Memory B cell (primary cell): ENCODE data around the gene EFTUD2.
A peak's percentile ranks its signal among the peaks of the same experiment; 100 is the strongest.

Source experiments
- ATAC-seq: fragments of 150-1000 bp; cut with Tn5 transposase; 2 replicates; pipeline ENCODE4 v1.10.0; 2021; ENCODE audit warnings: low read depth, mild to moderate bottlenecking, moderate library complexity
- DNase-seq, 2 donors: peaks; one replicate each; pipeline ENCODE4 v3.0.0; 2022; ENCODE audit warnings: low spot score in 2 of 2
- H3K27ac Mint-ChIP-seq: one replicate; pipeline ENCODE4 v1.8.0; 2022; ENCODE audit warnings: mild to moderate bottlenecking, moderate library complexity, mixed read lengths
- H3K27me3 Mint-ChIP-seq: one replicate; pipeline ENCODE4 v1.8.0; 2022; ENCODE audit warnings: mixed read lengths
- H3K36me3 Mint-ChIP-seq: one replicate; pipeline ENCODE4 v1.8.0; 2022; ENCODE audit warnings: mild to moderate bottlenecking, mixed read lengths
- H3K4me1 Mint-ChIP-seq: one replicate; pipeline ENCODE4 v1.8.0; 2022; ENCODE audit warnings: mixed read lengths
- H3K4me3 Mint-ChIP-seq: one replicate; pipeline ENCODE4 v1.8.0; 2022; ENCODE audit warnings: mild to moderate bottlenecking, moderate library complexity, mixed read lengths
- H3K9me3 Mint-ChIP-seq: one replicate; pipeline ENCODE4 v1.8.0; 2022; ENCODE audit warnings: mixed read lengths

The EFTUD2 gene

GRCh38 chr17:44919885-44920564 is 20.8 kb upstream of the EFTUD2 start:
- ATAC-seq (peak; percentile 91), DNase-seq (peak; percentile 53 to 59)
- H3K27me3 Mint-ChIP-seq = peaks cover 10% of the 10 kb centered on the region
- peak overlapping the region; percentile 4 for H3K4me3 Mint-ChIP-seq
- H3K9me3 Mint-ChIP-seq = no peaks in the 10 kb centered on the region
- no peak overlapping the region for H3K27ac Mint-ChIP-seq
- H3K36me3 Mint-ChIP-seq = no peaks in the 10 kb centered on the region
- H3K4me1 Mint-ChIP-seq = peaks cover 15% of the 10 kb centered on the region

DNA sequence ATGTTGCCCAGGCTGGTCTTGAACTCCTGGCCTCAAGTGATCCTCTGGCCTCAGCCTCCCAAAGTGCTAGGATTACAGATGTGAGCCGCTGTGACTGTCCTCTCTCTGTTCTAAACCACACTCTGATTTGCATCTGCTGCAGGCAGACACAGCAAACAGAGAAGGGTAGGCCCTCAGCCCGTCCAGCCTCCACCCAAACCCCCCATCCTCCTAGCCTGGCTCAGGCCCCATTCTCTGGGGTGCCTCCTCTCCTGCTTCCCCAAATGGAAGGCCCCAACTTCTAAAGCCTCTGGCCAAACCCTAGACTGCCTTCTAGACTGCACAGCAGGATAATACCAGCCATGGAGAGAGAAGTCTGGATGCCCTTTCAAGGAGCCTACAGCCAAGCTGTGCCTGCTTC is 20.2 kb upstream of the EFTUD2 start:
- peaks cover 15% of the 10 kb centered on the region for H3K4me1 Mint-ChIP-seq
- H3K27me3 Mint-ChIP-seq = peaks cover 12% of the 10 kb centered on the region
- H3K36me3 Mint-ChIP-seq = no peaks in the 10 kb centered on the region
- ATAC-seq (no peak), DNase-seq (no peak)
- H3K27ac Mint-ChIP-seq = no peak overlapping the region
- H3K4me3 Mint-ChIP-seq = no peak overlapping the region
- H3K9me3 Mint-ChIP-seq = no peaks in the 10 kb centered on the region

DNA sequence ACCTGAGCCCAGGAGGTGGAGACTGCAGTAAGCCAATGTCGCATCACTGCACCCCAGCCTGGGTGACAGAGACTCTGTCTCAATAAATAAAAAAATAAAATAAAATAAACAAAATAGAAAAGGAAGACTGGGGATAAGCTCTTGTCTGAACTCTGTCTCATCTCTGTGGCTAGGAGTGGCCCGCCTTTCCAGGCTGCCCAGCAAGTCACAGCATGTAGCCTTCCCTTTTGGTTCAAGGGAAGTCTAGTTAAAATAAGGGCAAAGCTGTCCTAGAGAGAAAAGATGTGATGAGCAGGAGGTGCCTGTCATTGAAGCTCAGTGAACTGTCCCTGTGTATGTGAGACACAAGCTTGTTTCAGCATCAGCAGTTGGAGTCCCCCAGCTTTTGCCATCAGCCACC is 18.8 kb upstream of the EFTUD2 start:
- Mint-ChIP-seq H3K36me3 (no peaks in the 10 kb centered on the region), H3K4me1 (peaks cover 19% of the 10 kb centered on the region), H3K4me3 (no peak overlapping the region), H3K27ac (no peak overlapping the region), H3K9me3 (no peaks in the 10 kb centered on the region), H3K27me3 (peaks cover 18% of the 10 kb centered on the region)
- DNase-seq (no peak), ATAC-seq (no peak)

- Mint-ChIP-seq H3K27ac (no peak overlapping the region), H3K36me3 (no peaks in the 10 kb centered on the region), H3K4me3 (no peak overlapping the region), H3K4me1 (peaks cover 19% of the 10 kb centered on the region), H3K9me3 (no peaks in the 10 kb centered on the region), H3K27me3 (peaks cover 17% of the 10 kb centered on the region)
- DNase-seq = no peak
- no peak for ATAC-seq
Observed at GRCh38 chr17:44917456-44917855, 18.2 kb upstream of the EFTUD2 start.

DNA sequence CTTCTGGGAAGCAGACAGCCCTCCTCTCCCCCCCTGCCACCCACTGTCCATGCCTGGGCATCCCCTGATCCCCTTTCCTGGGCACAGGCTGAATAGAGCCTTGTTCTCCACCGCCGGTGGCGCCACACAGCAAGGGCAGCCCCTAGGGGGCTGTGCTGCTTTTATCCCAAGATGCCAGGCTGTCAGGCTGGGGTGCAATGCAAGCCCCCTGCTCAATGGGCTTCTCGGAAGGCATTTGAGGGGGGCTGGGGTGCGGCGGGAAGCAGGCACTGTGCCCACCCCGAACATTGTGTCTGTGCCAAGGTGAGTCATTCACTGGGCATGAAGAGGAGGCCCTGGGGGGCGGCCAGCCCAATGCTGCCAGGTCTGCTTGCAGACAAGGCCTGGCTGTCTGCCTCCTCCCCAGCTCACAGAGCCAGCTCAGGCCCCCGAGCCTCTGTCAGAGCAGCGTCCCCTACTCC is 17.6 kb upstream of the EFTUD2 start:
- no peaks in the 10 kb centered on the region for H3K36me3 Mint-ChIP-seq

DNA sequence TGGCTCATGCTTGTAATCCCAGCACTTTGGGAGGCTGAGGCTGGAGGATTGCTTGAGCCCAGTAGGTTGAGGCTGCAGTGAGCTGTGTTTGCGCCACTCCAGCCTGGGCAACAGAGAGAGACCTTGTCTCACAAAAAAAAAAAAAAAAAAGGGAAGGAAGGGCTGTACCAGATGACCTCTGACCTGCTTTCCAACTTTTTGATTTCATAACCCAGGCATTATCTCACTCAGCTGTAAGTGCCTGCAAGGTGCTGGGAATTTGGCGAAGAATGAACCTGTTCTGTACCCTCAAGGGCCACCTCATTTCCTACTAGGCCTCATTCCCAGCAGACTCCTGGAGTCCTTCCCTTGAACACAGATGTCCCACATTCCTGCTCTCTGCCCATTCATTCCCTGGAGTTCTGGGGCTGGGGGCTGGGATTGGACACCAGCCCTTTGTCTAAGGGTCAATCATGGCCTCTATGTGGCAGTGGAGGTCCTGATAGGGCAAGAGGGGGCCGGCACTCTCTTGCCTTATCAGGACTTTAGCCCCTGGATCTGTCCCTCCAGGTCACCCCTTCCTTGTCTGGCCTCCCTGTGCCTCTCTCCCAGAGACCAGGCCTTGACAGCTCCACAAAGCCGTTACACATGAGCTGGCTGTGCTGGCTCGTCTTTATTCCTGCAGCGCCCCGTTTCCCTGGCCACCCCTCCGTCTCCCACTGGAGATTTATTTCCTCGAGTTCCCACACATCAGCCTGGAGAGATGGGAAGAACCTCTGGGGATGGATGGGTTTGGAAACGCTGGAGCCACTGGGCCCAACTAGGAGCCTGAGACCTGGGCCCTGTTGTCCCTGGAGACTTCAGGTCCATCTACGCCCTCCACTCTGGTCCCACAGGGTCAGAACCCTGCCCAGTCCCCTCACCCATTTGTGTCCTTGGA is 16.9 kb upstream of the EFTUD2 start:
- DNase-seq = no peak
- peaks cover 15% of the 10 kb centered on the region for H3K4me1 Mint-ChIP-seq
- H3K4me3 Mint-ChIP-seq = no peak overlapping the region
- H3K27me3 Mint-ChIP-seq = peaks cover 14% of the 10 kb centered on the region
- no peak overlapping the region for H3K27ac Mint-ChIP-seq
- no peaks in the 10 kb centered on the region for H3K9me3 Mint-ChIP-seq
- ATAC-seq = no peak
- no peaks in the 10 kb centered on the region for H3K36me3 Mint-ChIP-seq

More for the DNA sequence above, 17.6 kb upstream of the EFTUD2 start:
- H3K4me1 Mint-ChIP-seq = peaks cover 19% of the 10 kb centered on the region
- peaks cover 18% of the 10 kb centered on the region for H3K27me3 Mint-ChIP-seq
- no peak overlapping the region for H3K27ac Mint-ChIP-seq
- H3K4me3 Mint-ChIP-seq = no peak overlapping the region
- DNase-seq (no peak), ATAC-seq (no peak)
- H3K9me3 Mint-ChIP-seq = no peaks in the 10 kb centered on the region

GRCh38 chr17:44915321-44915726 is 16.1 kb upstream of the EFTUD2 start, which contains the start of gene GFAP:
GFAP (minus strand) TSS chr17:44915500; CDS start chr17:44915486, 14 bp downstream.
- DNase-seq = no peak
- Mint-ChIP-seq H3K36me3 (no peaks in the 10 kb centered on the region), H3K4me3 (no peak within 1 kb of the TSS), H3K27me3 (peaks cover 18% of the 10 kb centered on the region), H3K4me1 (peaks cover 13% of the 10 kb centered on the region), H3K27ac (no peak within 1 kb of the TSS), H3K9me3 (no peaks in the 10 kb centered on the region)
- no peak for ATAC-seq

GRCh38 chr17:44914698-44915271 is 15.5 kb upstream of the EFTUD2 start:
- Mint-ChIP-seq H3K4me1 (peaks cover 8% of the 10 kb centered on the region), H3K9me3 (no peaks in the 10 kb centered on the region), H3K4me3 (no peak overlapping the region), H3K27me3 (peaks cover 18% of the 10 kb centered on the region), H3K36me3 (no peaks in the 10 kb centered on the region), H3K27ac (no peak overlapping the region)
- ATAC-seq (no peak), DNase-seq (no peak)

DNA sequence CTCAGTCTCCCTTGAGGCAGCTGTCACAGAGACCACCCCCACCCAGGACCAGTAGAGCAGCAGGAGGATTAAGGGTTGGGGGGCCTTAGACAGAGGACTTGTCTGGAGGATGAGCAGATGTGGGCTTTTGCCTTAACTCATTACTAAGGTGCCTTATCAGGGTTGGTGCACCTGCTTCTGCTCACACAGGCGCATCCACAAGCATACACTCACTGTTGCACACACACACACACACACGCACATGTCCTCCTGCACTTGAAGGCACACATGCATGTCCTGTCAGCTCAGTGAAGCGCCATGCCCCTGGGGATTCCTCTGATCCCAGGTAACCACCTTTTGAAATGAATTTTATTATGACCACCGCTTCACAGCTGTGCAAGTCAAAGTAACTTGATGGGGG is 14.9 kb upstream of the EFTUD2 start:
- Mint-ChIP-seq H3K9me3 (no peaks in the 10 kb centered on the region), H3K4me1 (peaks cover 8% of the 10 kb centered on the region), H3K27me3 (peaks cover 20% of the 10 kb centered on the region), H3K27ac (no peak overlapping the region), H3K4me3 (no peak overlapping the region), H3K36me3 (no peaks in the 10 kb centered on the region)
- DNase-seq (no peak), ATAC-seq (peak; percentile 44)

GRCh38 chr17:44913676-44914075 is 14.4 kb upstream of the EFTUD2 start:
- ATAC-seq (no peak), DNase-seq (no peak)
- H3K36me3 Mint-ChIP-seq = no peaks in the 10 kb centered on the region
- no peaks in the 10 kb centered on the region for H3K9me3 Mint-ChIP-seq
- peaks cover 8% of the 10 kb centered on the region for H3K4me1 Mint-ChIP-seq
- H3K27me3 Mint-ChIP-seq = peaks cover 22% of the 10 kb centered on the region
- H3K4me3 Mint-ChIP-seq = no peak overlapping the region
- no peak overlapping the region for H3K27ac Mint-ChIP-seq

DNA sequence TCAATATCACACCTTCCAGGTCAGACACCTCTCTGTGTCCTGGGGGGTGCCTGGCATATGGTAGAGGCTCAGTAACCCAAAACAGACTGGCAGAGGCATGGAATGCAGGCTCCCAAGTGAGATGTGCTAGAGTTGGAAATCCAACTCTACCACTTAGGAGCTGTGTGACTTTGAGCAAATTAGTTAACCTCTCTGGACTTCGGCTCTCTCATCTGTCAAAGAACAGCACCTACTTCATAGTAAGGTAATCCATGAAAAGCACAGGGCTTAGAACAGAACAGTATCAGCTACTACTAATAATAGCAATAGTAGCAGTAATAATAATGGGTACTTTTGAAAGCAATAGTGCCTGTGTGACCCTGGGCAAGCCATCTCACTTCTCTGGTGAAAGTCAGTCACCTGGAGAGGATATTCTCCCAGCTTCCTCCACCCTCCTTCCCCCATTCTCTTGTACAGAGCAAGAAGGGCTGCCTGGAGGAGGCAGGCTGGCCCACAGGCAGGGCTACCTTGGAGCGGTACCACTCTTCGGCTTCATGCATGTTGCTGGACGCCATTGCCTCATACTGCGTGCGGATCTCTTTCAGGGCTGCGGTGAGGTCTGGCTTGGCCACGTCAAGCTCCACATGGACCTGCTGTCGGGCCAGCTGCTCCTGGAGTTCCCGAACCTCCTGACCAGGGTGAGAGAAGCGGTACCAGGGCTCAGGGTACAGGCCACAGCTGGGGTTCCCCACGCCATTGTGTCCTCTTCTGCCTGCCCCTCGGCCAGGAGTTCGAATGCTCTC is 13.7 kb upstream of the EFTUD2 start:
- no peaks in the 10 kb centered on the region for H3K9me3 Mint-ChIP-seq
- DNase-seq (no peak), ATAC-seq (no peak)
- peaks cover 24% of the 10 kb centered on the region for H3K27me3 Mint-ChIP-seq
- H3K36me3 Mint-ChIP-seq = no peaks in the 10 kb centered on the region
- H3K27ac Mint-ChIP-seq = no peak overlapping the region
- peaks cover 8% of the 10 kb centered on the region for H3K4me1 Mint-ChIP-seq
- H3K4me3 Mint-ChIP-seq = no peak overlapping the region

DNA sequence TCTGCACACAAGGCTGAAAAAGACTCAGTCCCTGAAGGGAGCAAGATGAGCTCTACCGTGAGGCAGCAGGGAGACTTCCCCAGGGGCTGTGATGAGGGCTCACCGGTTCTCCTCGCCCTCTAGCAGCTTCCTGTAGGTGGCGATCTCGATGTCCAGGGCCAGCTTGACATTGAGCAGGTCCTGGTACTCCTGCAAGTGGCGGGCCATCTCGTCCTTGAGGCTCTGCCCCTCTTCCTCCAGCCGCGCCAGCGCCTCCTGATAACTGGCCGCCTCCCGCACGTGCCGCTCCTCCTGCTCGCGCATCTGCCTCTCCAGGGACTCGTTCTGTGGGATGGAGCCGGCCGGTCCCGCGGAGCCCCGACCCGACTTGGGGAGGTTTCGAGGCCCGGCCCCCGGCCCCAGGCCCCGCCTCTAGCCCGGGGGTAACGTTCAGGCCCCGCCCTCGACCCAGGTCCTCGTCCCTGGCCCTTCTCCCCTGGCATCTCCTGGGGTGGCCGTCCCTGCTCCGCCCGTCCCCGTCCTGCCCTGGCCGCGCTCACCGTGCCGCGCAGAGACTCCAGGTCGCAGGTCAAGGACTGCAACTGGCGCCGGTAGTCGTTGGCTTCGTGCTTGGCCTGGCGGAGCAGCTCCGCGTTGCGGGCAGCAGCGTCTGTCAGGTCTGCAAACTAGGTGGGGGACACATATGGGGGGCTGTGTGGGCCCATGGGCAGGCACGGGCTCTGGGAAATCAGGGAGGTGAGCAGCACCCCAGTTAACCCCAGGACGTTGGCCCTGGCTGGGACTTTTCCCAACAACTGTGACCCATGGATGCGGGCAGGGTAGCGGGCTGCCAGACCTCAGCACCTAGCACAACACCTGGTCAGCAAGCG is 12.1 kb upstream of the EFTUD2 start:
- Mint-ChIP-seq H3K27ac (no peak overlapping the region), H3K27me3 (peaks cover 23% of the 10 kb centered on the region), H3K9me3 (no peaks in the 10 kb centered on the region), H3K36me3 (no peaks in the 10 kb centered on the region), H3K4me1 (peaks cover 8% of the 10 kb centered on the region), H3K4me3 (peak overlapping the region; percentile 57)
- peak; percentile 26 to 36 for DNase-seq
- ATAC-seq = peak; percentile 69
